NCI-H2107 treated with DMSO at 0.1 percent for 48 hours (cell line): ENCODE data around the gene LIPJ.

Source experiments
- DNase-seq: peaks from one replicate; lab custom pipeline; 2025; ENCODE audit not compliant: unreplicated experiment; lab: John Stamatoyannopoulos, UW

Gene LIPJ

GRCh38 chr10:88594482-88594881 lies 7.9 kb downstream of the LIPJ start:
- no peak for DNase-seq

- no peak for DNase-seq
Observed at GRCh38 chr10:88598055-88598454, 11.5 kb downstream of the LIPJ start.

GRCh38 chr10:88608052-88608732 lies 21.6 kb downstream of the LIPJ start:
- no peak for DNase-seq

- DNase-seq, result no peak
Observed at GRCh38 chr10:88608780-88609179, 22.2 kb downstream of the LIPJ start.

- DNase-seq, result no peak
Observed at GRCh38 chr10:88616250-88616977, 29.9 kb downstream of the LIPJ start.

- no peak for DNase-seq
Observed at GRCh38 chr10:88617772-88618300, 31.3 kb downstream of the LIPJ start.

- DNase-seq, result no peak
Observed at GRCh38 chr10:88618496-88618895, 31.9 kb downstream of the LIPJ start.

- DNase-seq, result no peak
Observed at GRCh38 chr10:88620441-88620840, 33.9 kb downstream of the LIPJ start.

GRCh38 chr10:88623835-88624234 lies 37.3 kb downstream of the LIPJ start:
- no peak for DNase-seq

- DNase-seq, result no peak
Observed at GRCh38 chr10:88624840-88625239, 38.3 kb downstream of the LIPJ start.

GRCh38 chr10:88640186-88640585 lies 53.6 kb downstream of the LIPJ start:
- DNase-seq, result no peak

- DNase-seq, result no peak
Observed at GRCh38 chr10:88642209-88642608, 55.6 kb downstream of the LIPJ start.

- DNase-seq, result no peak
Observed at GRCh38 chr10:88642963-88643362, 56.4 kb downstream of the LIPJ start.

- no peak for DNase-seq
Observed at GRCh38 chr10:88647061-88647615, 60.6 kb downstream of the LIPJ start.

GRCh38 chr10:88651101-88651551 lies 64.6 kb downstream of the LIPJ start:
- DNase-seq, result no peak

GRCh38 chr10:88652616-88653015 lies 66.1 kb downstream of the LIPJ start:
- DNase-seq, result no peak
